Endothelial cell of umbilical vein (primary cell): ENCODE data around the gene AP1B1. TPM values are rescaled to one million over a fixed set of nuclear protein-coding genes. Genes with fewer than 3 reads are reported as not detected.
"Not testable (repeated sequence)": the region's sequence is repeated elsewhere in the genome, so short reads cannot be mapped to it uniquely, and the experiment has no call there.

Experiments
- BruUV-seq: library from RNA; stranded (reverse); fragments of 400-500 nt; replicated peaks from 2 replicates; lab custom pipeline; 2021; lab: Mats Ljungman, UMichigan
- CTCF ChIA-PET: fragments of 300-600, 350-600 bp; sonication (Branson Sonifier 250); formaldehyde crosslinking; loops from one replicate; lab custom pipeline; 2021; ENCODE audit warnings: antibody characterized with exemption, inconsistent platforms; lab: Charles Lee
- POLR2A ChIA-PET: fragments of 300-600, 350-600 bp; sonication (Branson Sonifier 250); formaldehyde crosslinking; loops from one replicate; lab custom pipeline; 2021; ENCODE audit warnings: antibody characterized with exemption, inconsistent platforms; lab: Charles Lee
- DNase-seq: peaks from one replicate; pipeline ENCODE4 v3.0.0-alpha.2; 2011; ENCODE audit warnings: low read depth, low spot score
- FAIRE-seq: peaks from 2 replicates; lab custom pipeline; 2011; peaks lifted over from hg19 to GRCh38; lab: Jason Lieb, UNC
- H2AFZ ChIP-seq: 2 replicates; pipeline ENCODE4 v1.6.0; 2012; ENCODE audit warnings: low read depth, low read length, control low read depth, inconsistent platforms
- H3K27ac ChIP-seq: 2 replicates; pipeline ENCODE4 v1.5.1; 2011; ENCODE audit warnings: low read depth, mild to moderate bottlenecking, control low read depth, low read length, moderate library complexity; ENCODE audit not compliant: insufficient read depth
- H3K27me3 ChIP-seq, 2 experiments: 2 replicates each; pipeline versions ENCODE4 v1.6.0 to v1.6.1; 2011; ENCODE audit warnings: low read length in 2 of 2, mixed read lengths in 1 of 2; ENCODE audit not compliant: control insufficient read depth in 2 of 2, insufficient read depth in 2 of 2
- H3K36me3 ChIP-seq, 2 experiments: 2 replicates in 1 of 2; 3 replicates in 1 of 2; pipeline ENCODE4 v1.5.1; 2011; ENCODE audit warnings: low read length in 2 of 2, mild to moderate bottlenecking in 1 of 2, moderate library complexity in 1 of 2; ENCODE audit not compliant: control insufficient read depth in 2 of 2, insufficient read depth in 2 of 2; ENCODE audit errors: extremely low read depth in 1 of 2
- H3K4me1 ChIP-seq: 3 replicates; pipeline ENCODE4 v1.5.1; 2011; ENCODE audit warnings: mild to moderate bottlenecking, low read length; ENCODE audit not compliant: control insufficient read depth, insufficient read depth; ENCODE audit errors: extremely low read depth
- H3K4me2 ChIP-seq: 2 replicates; pipeline ENCODE4 v1.6.1; 2011; ENCODE audit warnings: low read length, control low read depth, mixed read lengths; ENCODE audit not compliant: insufficient read depth
- H3K4me3 ChIP-seq, 3 experiments: fragments of 200-600 bp in 1 of 3; sonication (generic), shearing (Covaris generic) in 1 of 3; replicated peaks in 1 of 3; 2 replicates each; pipeline ENCODE4 v1.5.1; 2011 to 2016; ENCODE audit warnings: control low read depth in 3 of 3, low read length in 3 of 3, mild to moderate bottlenecking in 2 of 3, inconsistent platforms in 1 of 3, low read depth in 1 of 3, moderate library complexity in 1 of 3; ENCODE audit not compliant: insufficient read depth in 1 of 3
- H3K79me2 ChIP-seq: 2 replicates; pipeline ENCODE4 v1.6.0; 2012; ENCODE audit warnings: low read length, inconsistent platforms; ENCODE audit not compliant: control insufficient read depth, insufficient read depth
- H3K9ac ChIP-seq: replicated peaks from 2 replicates; pipeline ENCODE3; 2011; ENCODE audit warnings: low read length, control low read depth; ENCODE audit not compliant: insufficient read depth; ENCODE audit errors: extremely low read depth
- H3K9me1 ChIP-seq: replicated peaks from 3 replicates; pipeline ENCODE4 v1.6.0; 2011; ENCODE audit warnings: mild to moderate bottlenecking, low read length; ENCODE audit not compliant: control insufficient read depth, insufficient read depth; ENCODE audit errors: extremely low read depth
- H3K9me3 ChIP-seq: replicated peaks from 2 replicates; pipeline ENCODE4 v1.5.1; 2012; ENCODE audit warnings: low read length, inconsistent platforms; ENCODE audit not compliant: control insufficient read depth, insufficient read depth
- H4K20me1 ChIP-seq: replicated peaks from 2 replicates; pipeline ENCODE3; 2011; ENCODE audit warnings: mild to moderate bottlenecking, low read length; ENCODE audit not compliant: control insufficient read depth, insufficient read depth; ENCODE audit errors: extremely low read depth
- EZH2 ChIP-seq: IDR thresholded peaks from 2 replicates; pipeline ENCODE4 v1.6.1; 2012; ENCODE audit warnings: borderline replicate concordance, low read depth, mild to moderate bottlenecking, moderate library complexity, low read length, inconsistent platforms; ENCODE audit not compliant: severe bottlenecking
- FOS ChIP-seq: IDR thresholded peaks from 2 replicates; pipeline ENCODE4 v1.6.1; 2011; ENCODE audit warnings: mild to moderate bottlenecking, low read length, moderate library complexity, borderline replicate concordance; ENCODE audit not compliant: insufficient read depth
- GATA2 ChIP-seq: IDR thresholded peaks from 2 replicates; pipeline ENCODE4 v1.7.0; 2011; ENCODE audit warnings: low read depth, mild to moderate bottlenecking, moderate library complexity, mixed read lengths, low read length; ENCODE audit not compliant: insufficient read length, insufficient read depth
- JUN ChIP-seq: IDR thresholded peaks from 2 replicates; pipeline ENCODE4 v1.6.1; 2011; ENCODE audit warnings: borderline replicate concordance, low read depth; ENCODE audit not compliant: insufficient read length, insufficient read depth
- MYC ChIP-seq: IDR thresholded peaks from one replicate; pipeline ENCODE4 v1.6.1; 2011; ENCODE audit warnings: mild to moderate bottlenecking, low read depth, low read length
- POLR2A ChIP-seq: IDR thresholded peaks from 2 replicates; pipeline ENCODE4 v1.6.1; 2012; ENCODE audit warnings: low read depth, mild to moderate bottlenecking, control low read depth, low read length
- POLR2AphosphoS5 ChIP-seq: IDR thresholded peaks from 2 replicates; pipeline ENCODE4 v1.6.1; 2012; ENCODE audit warnings: low read depth, mild to moderate bottlenecking, control low read depth, low read length, moderate library complexity; ENCODE audit not compliant: insufficient read depth
- dilution Hi-C: fragments of 300-500 bp; cut with MboI; formaldehyde crosslinking; loops from one replicate; pipeline ENCODE4 v1.15.0; 2019; ENCODE audit warnings: low sequenced_read_pairs; ENCODE audit not compliant: extremely low pct_ligation_motif_present
- intact Hi-C: fragments of 100-400 bp; cut with micrococcal nuclease; formaldehyde crosslinking; loops from one replicate; pipeline ENCODE4 v1.10.0; 2022
- polyA plus RNA-seq, 4 experiments: library from polyadenylated mRNA; depleted of rRNA in 3 of 4; stranded (reverse) in 3 of 4; unstranded in 1 of 4; fragments of >200 nt; gene quantifications; 2 replicates each; pipeline versions ENCODE4 v1.2.1 to v1.2.3, GENCODE V29; 2011 to 2012; ENCODE audit warnings: missing spikeins in 1 of 4
- total RNA-seq: library from RNA; stranded (reverse); gene quantifications from 2 replicates; pipeline ENCODE4 v1.2.3, GENCODE V29; 2021
- TF ChIP-seq, protein P1 (sequence below), 2 donors: IDR thresholded peaks; 1 replicate in 1 of 2; 2 replicates in 1 of 2; pipeline ENCODE4 v1.5.1; 2011; ENCODE audit warnings: low read length in 2 of 2, mild to moderate bottlenecking in 2 of 2, moderate library complexity in 2 of 2, control low read depth in 1 of 2, inconsistent platforms in 1 of 2, low read depth in 1 of 2; ENCODE audit not compliant: insufficient read depth in 1 of 2; ENCODE audit errors: extremely low read depth in 1 of 2
- TF ChIP-seq, protein P2 (sequence below): IDR thresholded peaks from 2 replicates; pipeline ENCODE4 v1.6.1; 2011; ENCODE audit not compliant: insufficient read depth, insufficient read length

Gene AP1B1
- total and polyA plus RNA-seq, 2 donors (not counting 3 experiments of a cell fraction or from before 2014, with no cell fraction given), result 107 to 131 TPM

DNA sequence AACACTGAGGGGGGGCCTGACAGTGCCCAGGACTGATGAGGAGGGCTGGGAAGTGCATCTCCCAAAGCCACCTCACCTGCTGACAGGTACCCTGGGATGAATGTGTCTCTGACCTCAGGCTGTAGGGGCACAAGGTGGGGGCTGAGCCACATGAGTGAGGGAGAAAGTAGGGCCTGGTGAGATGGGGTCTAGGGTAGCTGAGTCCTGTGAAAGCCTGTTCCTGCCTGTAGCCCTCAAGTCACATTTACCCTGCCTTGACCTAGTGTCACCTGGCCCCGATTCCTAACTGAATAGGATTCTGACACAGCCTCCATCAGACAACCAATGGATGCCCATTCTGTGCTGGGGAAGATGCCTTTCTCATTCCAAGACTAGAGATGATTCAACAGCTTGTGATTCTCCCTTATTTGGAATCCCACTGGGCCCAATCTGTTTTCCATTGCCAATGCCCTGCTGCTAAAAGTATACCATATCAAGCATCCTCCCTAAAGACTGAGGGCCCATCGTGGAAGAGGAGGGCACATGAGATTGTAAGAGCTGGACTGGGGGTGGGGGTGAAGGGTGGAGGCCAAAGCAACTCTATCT, 38.9 kb upstream of the AP1B1 start:
- ChIA-PET CTCF (no interaction called here), POLR2A (no interaction called here)
- Histone ChIP-seq H2AFZ (no peak overlapping the region), H3K79me2 (no peaks in the 10 kb centered on the region), H3K4me1 (no peaks in the 10 kb centered on the region), H3K9ac (no peak overlapping the region), H3K27me3 (peaks cover 17 to 36% of the 10 kb centered on the region in 2 experiments), H3K4me3 (no peak overlapping the region), H3K4me2 (no peak overlapping the region), H3K9me1 (no peaks in the 10 kb centered on the region), H3K9me3 (no peaks in the 10 kb centered on the region), H3K36me3 (no peaks in the 10 kb centered on the region), H4K20me1 (no peaks in the 10 kb centered on the region), H3K27ac (no peak overlapping the region)
- intact Hi-C loops, result no loop called here
- dilution Hi-C loops, result no loop called here
- FAIRE-seq, result no peak
- TF ChIP-seq FOS (no peak), EZH2 (no peak)
- BruUV-seq, result no TSS peak
- DNase-seq, result no peak

DNA sequence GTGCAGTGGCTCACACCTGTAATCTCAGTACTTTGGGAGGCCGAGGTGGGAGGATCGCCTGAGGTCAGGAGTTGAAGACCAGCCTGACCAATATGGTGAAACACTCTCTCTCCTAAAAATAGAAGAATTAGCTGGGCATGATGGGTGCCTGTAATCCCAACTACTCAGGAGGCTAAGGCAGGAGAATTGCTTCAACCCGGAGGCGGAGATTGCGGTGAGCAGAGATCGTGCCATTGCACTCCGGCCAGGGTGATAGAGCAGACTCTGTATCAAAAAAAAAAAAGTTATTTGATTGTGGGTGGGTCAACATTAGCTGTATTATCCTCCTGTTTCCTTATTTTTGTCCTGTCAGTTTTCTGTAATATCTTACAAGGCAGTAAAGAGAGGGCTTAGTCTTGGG, 38.1 kb upstream of the AP1B1 start:
- Histone ChIP-seq H3K9me3 (no peaks in the 10 kb centered on the region), H3K9me1 (no peaks in the 10 kb centered on the region), H3K27ac (no peak overlapping the region), H3K4me2 (no peak overlapping the region), H3K79me2 (no peaks in the 10 kb centered on the region), H3K27me3 (peaks cover 17 to 35% of the 10 kb centered on the region in 2 experiments), H3K4me3 (no peak overlapping the region), H3K4me1 (no peaks in the 10 kb centered on the region), H4K20me1 (no peaks in the 10 kb centered on the region), H2AFZ (no peak overlapping the region), H3K9ac (no peak overlapping the region), H3K36me3 (no peaks in the 10 kb centered on the region)
- intact Hi-C loops (no loop called here), dilution Hi-C loops (no loop called here)
- TF ChIP-seq MYC (no peak), EZH2 (no peak), POLR2AphosphoS5 (no peak), FOS (no peak), GATA2 (no peak), POLR2A (no peak), JUN (no peak)
- TF ChIP-seq, protein P1, sequence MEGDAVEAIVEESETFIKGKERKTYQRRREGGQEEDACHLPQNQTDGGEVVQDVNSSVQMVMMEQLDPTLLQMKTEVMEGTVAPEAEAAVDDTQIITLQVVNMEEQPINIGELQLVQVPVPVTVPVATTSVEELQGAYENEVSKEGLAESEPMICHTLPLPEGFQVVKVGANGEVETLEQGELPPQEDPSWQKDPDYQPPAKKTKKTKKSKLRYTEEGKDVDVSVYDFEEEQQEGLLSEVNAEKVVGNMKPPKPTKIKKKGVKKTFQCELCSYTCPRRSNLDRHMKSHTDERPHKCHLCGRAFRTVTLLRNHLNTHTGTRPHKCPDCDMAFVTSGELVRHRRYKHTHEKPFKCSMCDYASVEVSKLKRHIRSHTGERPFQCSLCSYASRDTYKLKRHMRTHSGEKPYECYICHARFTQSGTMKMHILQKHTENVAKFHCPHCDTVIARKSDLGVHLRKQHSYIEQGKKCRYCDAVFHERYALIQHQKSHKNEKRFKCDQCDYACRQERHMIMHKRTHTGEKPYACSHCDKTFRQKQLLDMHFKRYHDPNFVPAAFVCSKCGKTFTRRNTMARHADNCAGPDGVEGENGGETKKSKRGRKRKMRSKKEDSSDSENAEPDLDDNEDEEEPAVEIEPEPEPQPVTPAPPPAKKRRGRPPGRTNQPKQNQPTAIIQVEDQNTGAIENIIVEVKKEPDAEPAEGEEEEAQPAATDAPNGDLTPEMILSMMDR (IDR thresholded peaks at IDR 0.05; ENCODE audit: extremely low read depth in 1 of 2, insufficient read depth in 1 of 2, low read depth in 1 of 2, low read length in 2 of 2), result no peak
- TF ChIP-seq, protein P2, sequence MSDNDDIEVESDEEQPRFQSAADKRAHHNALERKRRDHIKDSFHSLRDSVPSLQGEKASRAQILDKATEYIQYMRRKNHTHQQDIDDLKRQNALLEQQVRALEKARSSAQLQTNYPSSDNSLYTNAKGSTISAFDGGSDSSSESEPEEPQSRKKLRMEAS, result no peak
- BruUV-seq, result no TSS peak
- DNase-seq (no peak), FAIRE-seq (no peak)
- CTCF ChIA-PET, result no interaction called here
- POLR2A ChIA-PET, result no interaction called here

DNA sequence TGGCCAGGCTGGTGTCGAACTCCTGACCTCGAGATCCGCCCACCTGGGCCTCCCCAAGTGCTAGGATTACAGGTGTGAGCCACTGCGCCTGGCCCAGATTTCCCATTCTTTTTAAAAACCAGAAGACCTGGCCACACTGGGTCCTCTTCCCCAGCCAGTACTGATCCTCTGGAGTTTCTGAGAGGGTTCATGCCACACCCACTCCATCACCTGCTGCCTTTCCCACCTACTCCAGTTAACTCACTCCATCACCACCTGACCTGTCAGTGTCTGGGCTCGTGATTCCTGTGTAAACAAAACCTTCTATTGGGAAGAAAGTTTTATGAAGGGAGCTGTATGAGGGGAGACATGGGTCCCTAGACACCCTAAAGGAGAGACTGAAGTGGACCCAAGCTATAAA, 30.3 kb upstream of the AP1B1 start:
- H3K27me3 ChIP-seq, H4K20me1 ChIP-seq, intact Hi-C loops, H3K4me3 ChIP-seq, H3K9me1 ChIP-seq, H2AFZ ChIP-seq, H3K79me2 ChIP-seq, DNase-seq, H3K27ac ChIP-seq, dilution Hi-C loops, H3K4me2 ChIP-seq, BruUV-seq, POLR2A ChIA-PET, H3K36me3 ChIP-seq, FAIRE-seq, H3K9ac ChIP-seq, H3K4me1 ChIP-seq, H3K9me3 ChIP-seq: not testable (repeated sequence)
- CTCF ChIA-PET, result interaction anchor here (0.6 kb wide), 1 partner anchor 271 kb away, joined by 3 read pairs; no protein-coding TSS in a partner anchor
